Measurements from ENCODE around the gene VAV2.
"Not testable (repeated sequence)": the region's sequence is repeated elsewhere in the genome, so short reads cannot be mapped to it uniquely, and the experiment has no call there.

DNA sequence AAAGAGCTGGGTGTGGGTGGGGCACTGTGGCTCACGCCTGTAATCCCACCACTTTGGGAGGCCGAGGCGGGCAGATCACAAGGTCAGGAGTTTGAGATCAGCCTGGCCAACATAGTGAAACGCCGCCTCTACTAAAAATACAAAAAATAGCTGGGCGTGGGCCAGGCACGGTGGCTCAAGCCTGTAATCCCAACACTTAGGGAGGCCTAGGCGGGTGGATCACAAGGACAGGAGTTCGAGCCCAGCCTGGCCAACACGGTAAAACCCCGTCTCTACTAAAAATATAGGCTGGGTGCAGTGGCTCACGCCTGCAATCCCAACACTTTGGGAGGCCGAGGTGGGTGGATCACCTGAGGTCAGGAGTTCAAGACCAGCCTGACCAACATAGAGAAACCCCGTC is 3.4 kb downstream of the VAV2 start:
- TF ChIP-seq, protein P1, sequence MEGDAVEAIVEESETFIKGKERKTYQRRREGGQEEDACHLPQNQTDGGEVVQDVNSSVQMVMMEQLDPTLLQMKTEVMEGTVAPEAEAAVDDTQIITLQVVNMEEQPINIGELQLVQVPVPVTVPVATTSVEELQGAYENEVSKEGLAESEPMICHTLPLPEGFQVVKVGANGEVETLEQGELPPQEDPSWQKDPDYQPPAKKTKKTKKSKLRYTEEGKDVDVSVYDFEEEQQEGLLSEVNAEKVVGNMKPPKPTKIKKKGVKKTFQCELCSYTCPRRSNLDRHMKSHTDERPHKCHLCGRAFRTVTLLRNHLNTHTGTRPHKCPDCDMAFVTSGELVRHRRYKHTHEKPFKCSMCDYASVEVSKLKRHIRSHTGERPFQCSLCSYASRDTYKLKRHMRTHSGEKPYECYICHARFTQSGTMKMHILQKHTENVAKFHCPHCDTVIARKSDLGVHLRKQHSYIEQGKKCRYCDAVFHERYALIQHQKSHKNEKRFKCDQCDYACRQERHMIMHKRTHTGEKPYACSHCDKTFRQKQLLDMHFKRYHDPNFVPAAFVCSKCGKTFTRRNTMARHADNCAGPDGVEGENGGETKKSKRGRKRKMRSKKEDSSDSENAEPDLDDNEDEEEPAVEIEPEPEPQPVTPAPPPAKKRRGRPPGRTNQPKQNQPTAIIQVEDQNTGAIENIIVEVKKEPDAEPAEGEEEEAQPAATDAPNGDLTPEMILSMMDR (IDR thresholded peaks at IDR 0.05): not testable (repeated sequence)
- not testable (repeated sequence) for TF ChIP-seq ZFX (IDR thresholded peaks at IDR 0.05; ENCODE audit: borderline replicate concordance)
